OCI-LY1 (cell line): ENCODE measurements around the gene CEP250.

Experiments used
- H2AFZ ChIP-seq: fragments of 200-600 bp; sonication (generic), shearing (Covaris generic); 2 replicates; pipeline ENCODE4 v1.6.0; 2014; ENCODE audit warnings: antibody characterized with exemption, mild to moderate bottlenecking, low read length
- H3F3A ChIP-seq: fragments of 200-600 bp; sonication (generic), shearing (Covaris generic); 2 replicates; pipeline ENCODE4 v1.6.0; 2014; ENCODE audit warnings: mild to moderate bottlenecking, antibody characterized with exemption, low read length, moderate library complexity; ENCODE audit not compliant: insufficient read depth
- H3K27ac ChIP-seq: fragments of 200-600 bp; sonication (generic); 2 replicates; pipeline ENCODE4 v1.5.1; 2014; ENCODE audit warnings: low read length, mixed run types, mild to moderate bottlenecking, low read depth; ENCODE audit not compliant: poor library complexity, severe bottlenecking
- H3K27me3 ChIP-seq: fragments of 200-600 bp; sonication (generic); 2 replicates; pipeline ENCODE4 v1.6.0; 2014; ENCODE audit warnings: antibody characterized with exemption, mild to moderate bottlenecking, low read length, moderate library complexity; ENCODE audit not compliant: insufficient read depth
- H3K36me3 ChIP-seq: fragments of 200-600 bp; sonication (generic); 2 replicates; pipeline ENCODE4 v1.6.1; 2014; ENCODE audit warnings: mild to moderate bottlenecking, antibody characterized with exemption, low read length, moderate library complexity, mixed read lengths; ENCODE audit not compliant: insufficient read depth
- H3K4me1 ChIP-seq: fragments of 200-600 bp; sonication (generic); 2 replicates; pipeline ENCODE4 v1.5.1; 2014; ENCODE audit warnings: mild to moderate bottlenecking, low read length, moderate library complexity; ENCODE audit not compliant: insufficient read depth, severe bottlenecking
- H3K4me2 ChIP-seq: fragments of 200-600 bp; sonication (generic), shearing (Covaris generic); 2 replicates; pipeline ENCODE4 v1.6.1; 2014; ENCODE audit warnings: low read length
- H3K4me3 ChIP-seq: fragments of 200-600 bp; sonication (generic); 2 replicates; pipeline ENCODE4 v1.5.1; 2014; ENCODE audit warnings: low read length, low read depth, mild to moderate bottlenecking, mixed read lengths; ENCODE audit not compliant: poor library complexity, severe bottlenecking
- H3K79me2 ChIP-seq: fragments of 200-600 bp; shearing (Covaris generic); 2 replicates; pipeline ENCODE4 v1.6.1; 2016; ENCODE audit warnings: mixed run types, low read length, mixed read lengths; ENCODE audit not compliant: insufficient read depth
- H3K9ac ChIP-seq: fragments of 200-600 bp; sonication (generic), shearing (Covaris generic); 2 replicates; pipeline ENCODE4 v1.6.1; 2014; ENCODE audit warnings: mild to moderate bottlenecking, low read length, mixed read lengths
- H3K9me2 ChIP-seq: fragments of 200-600 bp; sonication (generic), shearing (Covaris generic); 2 replicates; pipeline ENCODE4 v1.6.1; 2014; ENCODE audit warnings: low read depth, mild to moderate bottlenecking, low read length, mixed read lengths
- H3K9me3 ChIP-seq: fragments of 200-600 bp; shearing (Covaris generic); 2 replicates; pipeline ENCODE4 v1.6.1; 2014; ENCODE audit warnings: low read length, mixed read lengths
- H4K20me1 ChIP-seq: fragments of 200-600 bp; sonication (generic), shearing (Covaris generic); 2 replicates; pipeline ENCODE4 v1.6.0; 2016; ENCODE audit warnings: mild to moderate bottlenecking, low read length; ENCODE audit not compliant: insufficient read depth
- EZH2 ChIP-seq: fragments of 200-600 bp; sonication (generic), shearing (Covaris generic); IDR thresholded peaks from 2 replicates; pipeline ENCODE4 v1.8.0; 2017; ENCODE audit warnings: borderline replicate concordance, mixed run types, mild to moderate bottlenecking, antibody characterized with exemption, low read length, moderate library complexity, mixed read lengths
- TF ChIP-seq, protein P1 (sequence below): fragments of 200-600 bp; sonication (generic), shearing (Covaris generic); IDR thresholded peaks from 2 replicates; pipeline ENCODE4 v1.5.1; 2017; ENCODE audit warnings: mild to moderate bottlenecking, antibody characterized with exemption, low read length, moderate library complexity, mixed read lengths

Gene CEP250

DNA sequence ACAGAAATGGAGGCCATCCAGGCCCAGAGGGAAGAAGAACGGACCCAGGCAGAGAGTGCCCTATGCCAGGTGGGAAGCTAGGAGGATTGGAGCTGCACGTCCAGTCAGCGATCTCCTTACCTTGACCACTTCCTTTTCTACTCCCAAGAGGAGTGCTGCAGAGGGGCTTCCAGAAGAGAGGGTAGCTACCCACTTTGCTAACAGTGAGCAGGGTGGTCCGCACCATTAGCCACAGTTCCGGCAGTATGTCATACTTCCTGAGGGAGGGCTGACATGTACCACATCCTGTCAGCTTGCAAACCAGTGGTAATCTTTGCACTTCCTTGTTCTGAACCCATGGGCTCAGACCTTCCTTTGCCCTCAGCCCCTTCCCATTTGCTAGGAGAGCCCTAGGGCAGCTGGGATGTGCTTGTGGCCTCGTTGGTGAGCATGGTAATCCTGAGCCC lies 35.4 kb downstream of the CEP250 start:
- Histone ChIP-seq H3K9me2 (no peaks in the 10 kb centered on the region), H3K4me1 (peaks cover 32% of the 10 kb centered on the region), H2AFZ (peak overlapping the region; percentile 53), H4K20me1 (no peaks in the 10 kb centered on the region), H3K79me2 (peaks cover 6% of the 10 kb centered on the region), H3F3A (no peaks in the 10 kb centered on the region), H3K36me3 (peaks cover 61% of the 10 kb centered on the region), H3K27ac (peak overlapping the region; percentile 71), H3K27me3 (no peaks in the 10 kb centered on the region), H3K4me2 (peak overlapping the region; percentile 100), H3K9ac (peak overlapping the region; percentile 100), H3K9me3 (no peaks in the 10 kb centered on the region), H3K4me3 (peak overlapping the region; percentile 97)
- TF ChIP-seq, protein P1, sequence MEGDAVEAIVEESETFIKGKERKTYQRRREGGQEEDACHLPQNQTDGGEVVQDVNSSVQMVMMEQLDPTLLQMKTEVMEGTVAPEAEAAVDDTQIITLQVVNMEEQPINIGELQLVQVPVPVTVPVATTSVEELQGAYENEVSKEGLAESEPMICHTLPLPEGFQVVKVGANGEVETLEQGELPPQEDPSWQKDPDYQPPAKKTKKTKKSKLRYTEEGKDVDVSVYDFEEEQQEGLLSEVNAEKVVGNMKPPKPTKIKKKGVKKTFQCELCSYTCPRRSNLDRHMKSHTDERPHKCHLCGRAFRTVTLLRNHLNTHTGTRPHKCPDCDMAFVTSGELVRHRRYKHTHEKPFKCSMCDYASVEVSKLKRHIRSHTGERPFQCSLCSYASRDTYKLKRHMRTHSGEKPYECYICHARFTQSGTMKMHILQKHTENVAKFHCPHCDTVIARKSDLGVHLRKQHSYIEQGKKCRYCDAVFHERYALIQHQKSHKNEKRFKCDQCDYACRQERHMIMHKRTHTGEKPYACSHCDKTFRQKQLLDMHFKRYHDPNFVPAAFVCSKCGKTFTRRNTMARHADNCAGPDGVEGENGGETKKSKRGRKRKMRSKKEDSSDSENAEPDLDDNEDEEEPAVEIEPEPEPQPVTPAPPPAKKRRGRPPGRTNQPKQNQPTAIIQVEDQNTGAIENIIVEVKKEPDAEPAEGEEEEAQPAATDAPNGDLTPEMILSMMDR = no peak
- TF ChIP-seq EZH2 = no peak

DNA sequence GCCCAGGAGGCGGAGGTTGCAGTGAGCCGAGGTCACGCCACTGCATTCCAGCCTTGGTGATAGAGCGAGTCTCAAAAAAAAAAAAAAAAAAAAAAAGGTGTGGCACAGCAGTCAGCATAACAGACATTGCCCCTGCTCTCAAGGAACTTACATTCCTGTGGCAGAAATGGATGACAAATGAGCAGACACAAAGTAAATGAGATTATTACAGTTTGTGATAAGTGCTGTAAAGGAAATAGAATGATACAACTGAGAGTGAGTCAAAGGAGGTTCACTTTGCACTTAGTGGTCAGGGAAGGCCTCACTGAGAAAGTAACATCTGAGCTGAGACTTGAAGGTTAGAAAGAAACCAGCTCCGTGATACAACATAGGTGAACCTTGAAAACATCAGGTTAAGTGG lies 36.4 kb downstream of the CEP250 start:
- H3K9me3 ChIP-seq = no peaks in the 10 kb centered on the region
- H3K27me3 ChIP-seq = no peaks in the 10 kb centered on the region
- H2AFZ ChIP-seq = no peak overlapping the region
- H3F3A ChIP-seq = no peaks in the 10 kb centered on the region
- no peaks in the 10 kb centered on the region for H4K20me1 ChIP-seq
- H3K4me2 ChIP-seq = peak overlapping the region; percentile 100
- no peaks in the 10 kb centered on the region for H3K9me2 ChIP-seq
- no peak overlapping the region; the same call in 1 of the 2 replicates for H3K9ac ChIP-seq
- H3K36me3 ChIP-seq = peaks cover 63% of the 10 kb centered on the region
- peak overlapping the region; percentile 97 for H3K4me3 ChIP-seq
- H3K27ac ChIP-seq = no peak overlapping the region
- TF ChIP-seq EZH2 = no peak
- TF ChIP-seq, protein P1 = no peak
- H3K4me1 ChIP-seq = peaks cover 32% of the 10 kb centered on the region
- H3K79me2 ChIP-seq = peaks cover 6% of the 10 kb centered on the region

DNA sequence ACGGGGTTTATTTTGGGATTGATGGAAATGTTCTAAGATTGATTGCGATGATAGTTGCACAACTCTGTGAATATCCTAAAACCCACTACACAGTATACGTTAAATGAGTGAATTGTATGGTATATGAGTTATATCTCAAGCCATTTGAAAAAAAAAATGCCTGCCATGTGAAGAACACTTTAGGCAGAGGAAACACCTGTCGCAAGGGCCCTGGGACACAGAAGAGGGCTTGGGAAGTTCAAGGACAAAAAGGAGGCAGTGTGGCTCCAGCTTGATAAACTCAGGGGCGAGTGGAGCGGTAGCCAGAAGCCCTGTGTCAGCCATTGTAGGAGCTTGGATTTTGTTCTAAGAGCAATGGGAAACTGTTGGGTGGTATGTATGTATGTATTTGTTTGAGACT lies 37.0 kb downstream of the CEP250 start:
- Histone ChIP-seq H3F3A (no peaks in the 10 kb centered on the region), H3K4me1 (peaks cover 32% of the 10 kb centered on the region), H3K9ac (no peak overlapping the region), H3K9me3 (no peaks in the 10 kb centered on the region), H3K79me2 (peaks cover 6% of the 10 kb centered on the region), H3K27ac (no peak overlapping the region), H3K4me2 (peak overlapping the region; percentile 100; the same call in 1 of the 2 replicates), H3K36me3 (peaks cover 63% of the 10 kb centered on the region), H3K27me3 (no peaks in the 10 kb centered on the region), H2AFZ (no peak overlapping the region), H4K20me1 (no peaks in the 10 kb centered on the region), H3K4me3 (no peak overlapping the region), H3K9me2 (no peaks in the 10 kb centered on the region)
- TF ChIP-seq, protein P1 = no peak
- no peak for TF ChIP-seq EZH2
